ENCODE measurements around the gene NTRK2. TPM values are rescaled to one million over a fixed set of nuclear protein-coding genes. Genes with fewer than 3 reads are reported as not detected.
A peak's percentile ranks its signal among the peaks of the same experiment; 100 is the strongest.

Gene NTRK2
- total and polyA plus RNA-seq, 9 donors: 8.9 to 36.8 (median 20.3) TPM

GRCh38 chr9:84866396-84867175, 197.1 kb downstream of the NTRK2 start:
- no peaks in the 10 kb centered on the region for H3K9me3 ChIP-seq (replicated peaks; ENCODE audit: control insufficient read depth, low read depth, low read length)
- no peaks in the 10 kb centered on the region for H3K27me3 ChIP-seq (ENCODE audit: control insufficient read depth, insufficient read depth, low read length)
- H3K4me1 ChIP-seq (ENCODE audit: control insufficient read depth, insufficient read depth, low read length): peaks cover 13% of the 10 kb centered on the region
- 20% methylated on average over 2 of the region's 5 CpGs for WGBS (ENCODE audit: insufficient coverage)
- no peaks in the 10 kb centered on the region for H3K36me3 ChIP-seq (ENCODE audit: control insufficient read depth, insufficient read depth, low read length)
- DNase-seq: peak; percentile 65
- H3K4me3 ChIP-seq (ENCODE audit: low read length): no peak overlapping the region
- no peak overlapping the region for H3K27ac ChIP-seq (ENCODE audit: low read length)

- no peaks in the 10 kb centered on the region for H3K9me3 ChIP-seq (replicated peaks; ENCODE audit: control insufficient read depth, low read depth, low read length)
- no peak overlapping the region for H3K27ac ChIP-seq (ENCODE audit: low read length)
- peaks cover 11% of the 10 kb centered on the region for H3K4me1 ChIP-seq (ENCODE audit: control insufficient read depth, insufficient read depth, low read length)
- 17% methylated on average over 2 of the region's 3 CpGs for WGBS (ENCODE audit: insufficient coverage)
- no peaks in the 10 kb centered on the region for H3K27me3 ChIP-seq (ENCODE audit: control insufficient read depth, insufficient read depth, low read length)
- DNase-seq: peak; percentile 70
- no peaks in the 10 kb centered on the region for H3K36me3 ChIP-seq (ENCODE audit: control insufficient read depth, insufficient read depth, low read length)
- no peak overlapping the region for H3K4me3 ChIP-seq (ENCODE audit: low read length)
These were observed 197.7 kb downstream of the NTRK2 start for GRCh38 chr9:84867186-84867585.

GRCh38 chr9:84869091-84869490, 199.6 kb downstream of the NTRK2 start:
- WGBS (ENCODE audit: insufficient coverage): 93% methylated on average over 2 of the region's 2 CpGs
- Histone ChIP-seq H3K4me1 (ENCODE audit: control insufficient read depth, insufficient read depth, low read length) (peaks cover 4% of the 10 kb centered on the region), H3K4me3 (ENCODE audit: low read length) (no peak overlapping the region), H3K36me3 (ENCODE audit: control insufficient read depth, insufficient read depth, low read length) (no peaks in the 10 kb centered on the region), H3K9me3 (replicated peaks; ENCODE audit: control insufficient read depth, low read depth, low read length) (no peaks in the 10 kb centered on the region), H3K27ac (ENCODE audit: low read length) (no peak overlapping the region), H3K27me3 (ENCODE audit: control insufficient read depth, insufficient read depth, low read length) (no peaks in the 10 kb centered on the region)
- no peak for DNase-seq

GRCh38 chr9:84871983-84872382, 202.5 kb downstream of the NTRK2 start:
- Histone ChIP-seq H3K27ac (ENCODE audit: low read length) (no peak overlapping the region), H3K27me3 (ENCODE audit: control insufficient read depth, insufficient read depth, low read length) (no peaks in the 10 kb centered on the region), H3K4me3 (ENCODE audit: low read length) (no peak overlapping the region), H3K9me3 (replicated peaks; ENCODE audit: control insufficient read depth, low read depth, low read length) (no peaks in the 10 kb centered on the region), H3K36me3 (ENCODE audit: control insufficient read depth, insufficient read depth, low read length) (no peaks in the 10 kb centered on the region), H3K4me1 (ENCODE audit: control insufficient read depth, insufficient read depth, low read length) (peaks cover 4% of the 10 kb centered on the region)
- WGBS (ENCODE audit: insufficient coverage): 92% methylated on average over 4 of the region's 4 CpGs
- no peak for DNase-seq

GRCh38 chr9:84874022-84874421, 204.5 kb downstream of the NTRK2 start:
- DNase-seq: no peak
- Histone ChIP-seq H3K9me3 (replicated peaks; ENCODE audit: control insufficient read depth, low read depth, low read length) (no peaks in the 10 kb centered on the region), H3K36me3 (ENCODE audit: control insufficient read depth, insufficient read depth, low read length) (no peaks in the 10 kb centered on the region), H3K27me3 (ENCODE audit: control insufficient read depth, insufficient read depth, low read length) (no peaks in the 10 kb centered on the region), H3K27ac (ENCODE audit: low read length) (no peak overlapping the region), H3K4me1 (ENCODE audit: control insufficient read depth, insufficient read depth, low read length) (no peaks in the 10 kb centered on the region), H3K4me3 (ENCODE audit: low read length) (no peak overlapping the region)
- WGBS (ENCODE audit: insufficient coverage): 91% methylated on average over 4 of the region's 4 CpGs

GRCh38 chr9:84874596-84874995, 205.1 kb downstream of the NTRK2 start:
- H3K27me3 ChIP-seq (ENCODE audit: control insufficient read depth, insufficient read depth, low read length): no peaks in the 10 kb centered on the region
- no peak overlapping the region for H3K27ac ChIP-seq (ENCODE audit: low read length)
- no peak for DNase-seq
- H3K4me3 ChIP-seq (ENCODE audit: low read length): no peak overlapping the region
- no CpG with 5 or more reads among the region's 2 CpGs for WGBS (ENCODE audit: insufficient coverage)
- H3K9me3 ChIP-seq (replicated peaks; ENCODE audit: control insufficient read depth, low read depth, low read length): no peaks in the 10 kb centered on the region
- no peaks in the 10 kb centered on the region for H3K36me3 ChIP-seq (ENCODE audit: control insufficient read depth, insufficient read depth, low read length)
- no peaks in the 10 kb centered on the region for H3K4me1 ChIP-seq (ENCODE audit: control insufficient read depth, insufficient read depth, low read length)

GRCh38 chr9:84875193-84875592, 205.7 kb downstream of the NTRK2 start:
- WGBS (ENCODE audit: insufficient coverage): 48% methylated on average over 4 of the region's 4 CpGs
- Histone ChIP-seq H3K27me3 (ENCODE audit: control insufficient read depth, insufficient read depth, low read length) (no peaks in the 10 kb centered on the region), H3K4me3 (ENCODE audit: low read length) (no peak overlapping the region), H3K9me3 (replicated peaks; ENCODE audit: control insufficient read depth, low read depth, low read length) (no peaks in the 10 kb centered on the region), H3K36me3 (ENCODE audit: control insufficient read depth, insufficient read depth, low read length) (no peaks in the 10 kb centered on the region), H3K27ac (ENCODE audit: low read length) (no peak overlapping the region), H3K4me1 (ENCODE audit: control insufficient read depth, insufficient read depth, low read length) (no peaks in the 10 kb centered on the region)
- peak; percentile 66 for DNase-seq

GRCh38 chr9:84879631-84880030, 210.1 kb downstream of the NTRK2 start:
- H3K27me3 ChIP-seq (ENCODE audit: control insufficient read depth, insufficient read depth, low read length): no peaks in the 10 kb centered on the region
- H3K9me3 ChIP-seq (replicated peaks; ENCODE audit: control insufficient read depth, low read depth, low read length): no peaks in the 10 kb centered on the region
- H3K36me3 ChIP-seq (ENCODE audit: control insufficient read depth, insufficient read depth, low read length): no peaks in the 10 kb centered on the region
- H3K4me1 ChIP-seq (ENCODE audit: control insufficient read depth, insufficient read depth, low read length): no peaks in the 10 kb centered on the region
- no peak for DNase-seq
- no CpG with 5 or more reads among the region's 1 CpG for WGBS (ENCODE audit: insufficient coverage)
- no peak overlapping the region for H3K27ac ChIP-seq (ENCODE audit: low read length)
- H3K4me3 ChIP-seq (ENCODE audit: low read length): no peak overlapping the region

GRCh38 chr9:84880835-84881234, 211.3 kb downstream of the NTRK2 start:
- Histone ChIP-seq H3K4me3 (ENCODE audit: low read length) (no peak overlapping the region), H3K27ac (ENCODE audit: low read length) (no peak overlapping the region), H3K27me3 (ENCODE audit: control insufficient read depth, insufficient read depth, low read length) (no peaks in the 10 kb centered on the region), H3K4me1 (ENCODE audit: control insufficient read depth, insufficient read depth, low read length) (no peaks in the 10 kb centered on the region), H3K9me3 (replicated peaks; ENCODE audit: control insufficient read depth, low read depth, low read length) (no peaks in the 10 kb centered on the region), H3K36me3 (ENCODE audit: control insufficient read depth, insufficient read depth, low read length) (no peaks in the 10 kb centered on the region)
- DNase-seq: peak; percentile 65
- WGBS (ENCODE audit: insufficient coverage): 20% methylated on average over 1 of the region's 2 CpGs

- 100% methylated on average over 1 of the region's 8 CpGs for WGBS (ENCODE audit: insufficient coverage)
- DNase-seq: no peak
- Histone ChIP-seq H3K9me3 (replicated peaks; ENCODE audit: control insufficient read depth, low read depth, low read length) (no peaks in the 10 kb centered on the region), H3K27me3 (ENCODE audit: control insufficient read depth, insufficient read depth, low read length) (no peaks in the 10 kb centered on the region), H3K27ac (ENCODE audit: low read length) (no peak overlapping the region), H3K36me3 (ENCODE audit: control insufficient read depth, insufficient read depth, low read length) (no peaks in the 10 kb centered on the region), H3K4me3 (ENCODE audit: low read length) (no peak overlapping the region), H3K4me1 (ENCODE audit: control insufficient read depth, insufficient read depth, low read length) (peaks cover 2% of the 10 kb centered on the region)
These were observed 217.3 kb downstream of the NTRK2 start for GRCh38 chr9:84886866-84887265.

- H3K27me3 ChIP-seq (ENCODE audit: control insufficient read depth, insufficient read depth, low read length): no peaks in the 10 kb centered on the region
- H3K27ac ChIP-seq (ENCODE audit: low read length): no peak overlapping the region
- no peaks in the 10 kb centered on the region for H3K9me3 ChIP-seq (replicated peaks; ENCODE audit: control insufficient read depth, low read depth, low read length)
- H3K36me3 ChIP-seq (ENCODE audit: control insufficient read depth, insufficient read depth, low read length): no peaks in the 10 kb centered on the region
- H3K4me3 ChIP-seq (ENCODE audit: low read length): no peak overlapping the region
- H3K4me1 ChIP-seq (ENCODE audit: control insufficient read depth, insufficient read depth, low read length): peaks cover 4% of the 10 kb centered on the region
- WGBS (ENCODE audit: insufficient coverage): no CpG with 5 or more reads among the region's 1 CpG
- peak; percentile 75 for DNase-seq
These were observed 222.4 kb downstream of the NTRK2 start for GRCh38 chr9:84891924-84892323.
